Hair follicle dermal papilla cell (primary cell): ENCODE results near the gene PSMB11. TPM values are rescaled to one million over a fixed set of nuclear protein-coding genes. Genes with fewer than 3 reads are reported as not detected.

Source experiments
- total RNA-seq: library from RNA; depleted of rRNA; stranded (reverse); fragments of >200 nt; gene quantifications from 2 replicates; pipeline ENCODE4 v1.2.3, GENCODE V29; 2012

PSMB11 gene
- not detected in 2 replicates for total RNA-seq

GRCh38 chr14:23042162-23042965 is at the start of gene PSMB11:
Gene PSMB11 (plus strand): TSS chr14:23042212. CDS start chr14:23042226, 14 bp downstream.

GRCh38 chr14:23009939-23010726 is 31.9 kb upstream of the PSMB11 start, which contains the start of gene C14orf93:
Gene C14orf93 (minus strand): TSS chr14:23010143. CDS start chr14:22999023, 11,120 bp downstream.

GRCh38 chr14:23034498-23035302 is 7.3 kb upstream of the PSMB11 start, which contains the start of gene PSMB5:
Gene PSMB5 (minus strand): TSS chr14:23034900. CDS start chr14:23034881, 19 bp downstream.

GRCh38 chr14:23056956-23057756 is 15.1 kb downstream of the PSMB11 start, which contains the start of gene CDH24:
Gene CDH24 (minus strand): TSS chr14:23057520. CDS start chr14:23055733, 1,787 bp downstream.

Other genes with a start within 250 kb of the PSMB11 start
- gene SLC7A7, start 226.8 kb upstream of the PSMB11 start, total RNA-seq = 6.7 and 10.2 TPM in 2 replicates
- gene MRPL52, start 212.3 kb upstream of the PSMB11 start, total RNA-seq = 19.7 and 22.7 TPM in 2 replicates
- 612 and 680 TPM in 2 replicates for gene MMP14, start 205.6 kb upstream of the PSMB11 start, total RNA-seq
- 152 and 182 TPM in 2 replicates for gene LRP10, start 170.5 kb upstream of the PSMB11 start, total RNA-seq
- gene REM2, start 159.0 kb upstream of the PSMB11 start, total RNA-seq = 0.12 TPM in 1 of 2 replicates, not detected in the other
- 73.2 and 156 TPM in 2 replicates for gene RBM23, start 123.1 kb upstream of the PSMB11 start, total RNA-seq
- gene PRMT5, start 112.8 kb upstream of the PSMB11 start, total RNA-seq = 39.7 and 50.0 TPM in 2 replicates
- gene HAUS4, start 85.1 kb upstream of the PSMB11 start, total RNA-seq = 36.3 and 37.3 TPM in 2 replicates
- 93.6 and 109 TPM in 2 replicates for gene AJUBA, start 59.7 kb upstream of the PSMB11 start, total RNA-seq
- 13.1 and 15.7 TPM in 2 replicates for gene C14orf93, start 32.1 kb upstream of the PSMB11 start, total RNA-seq
- 114 and 115 TPM in 2 replicates for gene PSMB5, start 7.3 kb upstream of the PSMB11 start, total RNA-seq
- gene CDH24, start 15.3 kb downstream of the PSMB11 start, total RNA-seq = 2.7 and 3.6 TPM in 2 replicates
- gene ACIN1, start 52.9 kb downstream of the PSMB11 start, total RNA-seq = 90.7 and 115 TPM in 2 replicates
- 38.3 and 40.7 TPM in 2 replicates for gene C14orf119, start 53.3 kb downstream of the PSMB11 start, total RNA-seq
- gene CIROP, start 62.8 kb downstream of the PSMB11 start, total RNA-seq = 0.12 TPM in 1 of 2 replicates, not detected in the other
- gene CEBPE, start 77.0 kb downstream of the PSMB11 start, total RNA-seq = not detected in 2 replicates
- 16.2 and 17.4 TPM in 2 replicates for gene SLC7A8, start 141.4 kb downstream of the PSMB11 start, total RNA-seq
- not detected in 2 replicates for gene RNF212B, start 195.7 kb downstream of the PSMB11 start, total RNA-seq
- gene HOMEZ, start 243.9 kb downstream of the PSMB11 start, total RNA-seq = 4.1 and 5.4 TPM in 2 replicates